Osteocyte (in vitro differentiated cells): ENCODE measurements around the gene FAM110A. TPM values are rescaled to one million over a fixed set of nuclear protein-coding genes. Genes with fewer than 3 reads are reported as not detected.

Experiments used
- DNase-seq: peaks from one replicate; pipeline ENCODE4 v3.0.0; 2021; ENCODE audit warnings: mixed read lengths; ENCODE audit not compliant: unreplicated experiment; ENCODE audit errors: extremely low spot score
- H3K27ac Mint-ChIP-seq: one replicate; pipeline ENCODE4 v1.8.0; 2021; ENCODE audit warnings: mild to moderate bottlenecking, mixed read lengths; ENCODE audit not compliant: unreplicated experiment
- H3K27me3 Mint-ChIP-seq: one replicate; pipeline ENCODE4 v1.8.0; 2021; ENCODE audit warnings: mixed read lengths; ENCODE audit not compliant: unreplicated experiment
- H3K36me3 Mint-ChIP-seq: one replicate; pipeline ENCODE4 v1.8.0; 2021; ENCODE audit warnings: mixed read lengths; ENCODE audit not compliant: unreplicated experiment
- H3K4me1 Mint-ChIP-seq: one replicate; pipeline ENCODE4 v1.8.0; 2021; ENCODE audit warnings: mixed read lengths; ENCODE audit not compliant: unreplicated experiment
- H3K4me3 Mint-ChIP-seq: one replicate; pipeline ENCODE4 v1.8.0; 2021; ENCODE audit warnings: mild to moderate bottlenecking, moderate library complexity, mixed read lengths; ENCODE audit not compliant: unreplicated experiment
- H3K9me3 Mint-ChIP-seq: one replicate; pipeline ENCODE4 v1.8.0; 2021; ENCODE audit warnings: mixed read lengths; ENCODE audit not compliant: unreplicated experiment
- total RNA-seq: library from RNA; stranded (reverse); gene quantifications from 2 replicates; pipeline ENCODE4 v1.2.1, GENCODE V29; 2021
- TF ChIP-seq, protein P1 (sequence below): fragments of 200-600 bp; sonication (generic); IDR thresholded peaks from 2 replicates; pipeline ENCODE4 v1.5.0; 2021; ENCODE audit warnings: antibody characterized with exemption, mild to moderate bottlenecking, moderate library complexity

The FAM110A gene
- total RNA-seq, 1 donor from 2014 or later: 2.7 TPM

DNA sequence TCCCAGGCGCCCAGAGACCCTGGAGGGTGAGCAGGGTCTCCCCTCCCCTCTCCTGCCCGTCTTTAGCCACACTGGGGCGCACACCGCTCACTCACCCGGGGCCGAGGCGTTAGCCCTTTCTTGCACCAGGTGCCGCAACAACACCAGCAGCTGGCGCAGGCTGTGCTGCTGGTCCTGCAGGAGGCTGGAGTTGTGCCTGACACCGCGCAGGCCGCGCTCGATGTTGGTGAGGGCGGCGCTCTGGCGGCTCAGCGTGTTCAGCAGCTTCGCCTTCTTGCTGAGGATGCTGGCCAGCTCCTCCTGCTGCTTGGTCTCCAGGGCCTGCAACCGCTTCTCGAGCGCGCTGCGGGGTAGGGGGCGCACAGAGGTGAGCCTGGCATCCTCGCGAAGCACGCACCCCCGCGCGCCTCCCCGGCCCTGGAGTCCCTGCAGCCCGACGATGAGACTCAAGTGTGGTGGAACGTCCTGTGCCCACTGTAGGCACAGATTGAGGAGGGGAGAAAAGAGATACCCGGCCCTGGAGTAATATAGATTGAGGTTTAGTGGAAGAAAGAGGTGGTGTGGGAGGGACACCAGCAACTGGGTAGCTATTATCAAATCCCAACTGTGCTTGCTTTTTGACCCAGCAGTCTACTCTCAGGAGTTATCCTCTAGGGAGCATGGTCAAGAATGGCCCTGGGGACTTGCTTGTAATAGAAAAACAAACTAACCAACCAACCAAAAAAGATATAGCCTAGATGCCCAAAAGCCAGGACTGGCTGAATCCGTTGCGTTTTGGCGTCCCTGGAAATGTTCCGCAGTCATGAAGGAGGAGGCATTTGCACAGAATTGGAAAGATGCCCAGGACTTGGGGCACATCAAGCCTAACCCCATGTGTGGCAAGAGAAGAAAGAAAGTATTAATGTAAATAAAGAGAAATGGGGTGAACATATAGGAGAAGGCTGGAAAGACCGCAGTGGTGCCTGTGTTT, 51.8 kb downstream of the FAM110A start:
- Mint-ChIP-seq H3K4me1 (no peaks in the 10 kb centered on the region), H3K9me3 (no peaks in the 10 kb centered on the region), H3K27ac (no peak overlapping the region), H3K27me3 (peaks cover 12% of the 10 kb centered on the region), H3K4me3 (no peak overlapping the region), H3K36me3 (no peaks in the 10 kb centered on the region)
- TF ChIP-seq, protein P1, sequence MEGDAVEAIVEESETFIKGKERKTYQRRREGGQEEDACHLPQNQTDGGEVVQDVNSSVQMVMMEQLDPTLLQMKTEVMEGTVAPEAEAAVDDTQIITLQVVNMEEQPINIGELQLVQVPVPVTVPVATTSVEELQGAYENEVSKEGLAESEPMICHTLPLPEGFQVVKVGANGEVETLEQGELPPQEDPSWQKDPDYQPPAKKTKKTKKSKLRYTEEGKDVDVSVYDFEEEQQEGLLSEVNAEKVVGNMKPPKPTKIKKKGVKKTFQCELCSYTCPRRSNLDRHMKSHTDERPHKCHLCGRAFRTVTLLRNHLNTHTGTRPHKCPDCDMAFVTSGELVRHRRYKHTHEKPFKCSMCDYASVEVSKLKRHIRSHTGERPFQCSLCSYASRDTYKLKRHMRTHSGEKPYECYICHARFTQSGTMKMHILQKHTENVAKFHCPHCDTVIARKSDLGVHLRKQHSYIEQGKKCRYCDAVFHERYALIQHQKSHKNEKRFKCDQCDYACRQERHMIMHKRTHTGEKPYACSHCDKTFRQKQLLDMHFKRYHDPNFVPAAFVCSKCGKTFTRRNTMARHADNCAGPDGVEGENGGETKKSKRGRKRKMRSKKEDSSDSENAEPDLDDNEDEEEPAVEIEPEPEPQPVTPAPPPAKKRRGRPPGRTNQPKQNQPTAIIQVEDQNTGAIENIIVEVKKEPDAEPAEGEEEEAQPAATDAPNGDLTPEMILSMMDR: no peak
- DNase-seq: no peak

- H3K36me3 Mint-ChIP-seq: no peaks in the 10 kb centered on the region
Observed at GRCh38 chr20:887137-887536, 53.6 kb downstream of the FAM110A start.

GRCh38 chr20:888057-888456, 54.5 kb downstream of the FAM110A start:
- Mint-ChIP-seq H3K27me3 (peaks cover 15% of the 10 kb centered on the region), H3K4me1 (no peaks in the 10 kb centered on the region)
- no peak for DNase-seq

More at GRCh38 chr20:887137-887536, 53.6 kb downstream of the FAM110A start:
- TF ChIP-seq, protein P1: no peak
- H3K4me3 Mint-ChIP-seq: no peak overlapping the region
- H3K27ac Mint-ChIP-seq: no peak overlapping the region
- no peak for DNase-seq
- H3K9me3 Mint-ChIP-seq: no peaks in the 10 kb centered on the region
- no peaks in the 10 kb centered on the region for H3K4me1 Mint-ChIP-seq
- H3K27me3 Mint-ChIP-seq: peaks cover 12% of the 10 kb centered on the region

DNA sequence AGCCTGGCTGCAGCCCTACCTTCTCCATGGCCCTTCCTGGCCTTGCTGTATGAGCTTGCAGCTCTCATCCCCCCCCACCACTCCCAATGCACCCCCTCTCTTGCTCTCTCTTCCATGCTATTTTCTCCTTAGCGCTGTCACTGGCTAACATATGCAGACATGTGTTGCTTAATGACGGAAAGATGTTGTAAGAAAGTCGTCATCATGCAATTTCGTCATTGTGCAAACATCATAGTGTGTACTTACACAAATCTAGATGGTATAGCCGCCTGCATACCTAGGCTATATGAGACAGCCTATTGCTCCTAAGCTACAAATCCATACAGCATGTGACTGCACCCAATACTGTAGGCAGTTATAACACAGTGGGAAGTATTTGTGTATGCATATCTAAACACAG, 55.6 kb downstream of the FAM110A start:
- no peaks in the 10 kb centered on the region for H3K36me3 Mint-ChIP-seq
- no peaks in the 10 kb centered on the region for H3K9me3 Mint-ChIP-seq
- TF ChIP-seq, protein P1: no peak
- H3K4me1 Mint-ChIP-seq: no peaks in the 10 kb centered on the region
- H3K27me3 Mint-ChIP-seq: peaks cover 15% of the 10 kb centered on the region
- H3K4me3 Mint-ChIP-seq: no peak overlapping the region
- H3K27ac Mint-ChIP-seq: no peak overlapping the region
- DNase-seq: no peak

More at GRCh38 chr20:888057-888456, 54.5 kb downstream of the FAM110A start:
- TF ChIP-seq, protein P1: no peak
- Mint-ChIP-seq H3K4me3 (no peak overlapping the region), H3K36me3 (no peaks in the 10 kb centered on the region), H3K9me3 (no peaks in the 10 kb centered on the region), H3K27ac (no peak overlapping the region)

- TF ChIP-seq, protein P1: no peak
- Mint-ChIP-seq H3K36me3 (no peaks in the 10 kb centered on the region), H3K9me3 (no peaks in the 10 kb centered on the region), H3K27ac (no peak overlapping the region), H3K4me3 (no peak overlapping the region), H3K27me3 (peaks cover 15% of the 10 kb centered on the region), H3K4me1 (no peaks in the 10 kb centered on the region)
- no peak for DNase-seq
Observed at GRCh38 chr20:889932-890463, 56.5 kb downstream of the FAM110A start.
